HG03571 (cell line): ENCODE measurements around the gene EPS15.
"Not testable (repeated sequence)": the region's sequence is repeated elsewhere in the genome, so short reads cannot be mapped to it uniquely, and the experiment has no call there.

ENCODE experiments used
- ATAC-seq: cut with Tn5 transposase; IDR thresholded peaks from one replicate; pipeline ENCODE4 v1.9.1; 2021; ENCODE audit not compliant: unreplicated experiment

The EPS15 gene

DNA sequence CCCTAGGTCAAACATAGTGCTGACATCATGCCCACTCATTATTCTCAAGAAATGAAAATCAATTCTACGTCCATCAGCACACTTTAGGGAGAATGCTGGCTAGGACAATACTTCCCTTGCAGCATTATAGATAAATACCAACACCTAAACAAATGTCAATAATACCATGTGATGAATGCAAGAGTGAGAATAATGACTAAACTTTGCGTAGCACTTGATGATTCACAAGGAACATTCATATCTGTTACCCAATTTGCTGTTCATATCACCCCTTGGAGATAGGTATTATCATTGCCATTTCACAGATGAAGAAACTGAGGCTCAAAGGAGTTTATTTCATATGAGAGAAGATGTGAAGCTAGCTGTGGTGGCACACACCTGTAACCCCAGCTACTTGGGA, 24.8 kb upstream of the EPS15 start:
- ATAC-seq = no peak

DNA sequence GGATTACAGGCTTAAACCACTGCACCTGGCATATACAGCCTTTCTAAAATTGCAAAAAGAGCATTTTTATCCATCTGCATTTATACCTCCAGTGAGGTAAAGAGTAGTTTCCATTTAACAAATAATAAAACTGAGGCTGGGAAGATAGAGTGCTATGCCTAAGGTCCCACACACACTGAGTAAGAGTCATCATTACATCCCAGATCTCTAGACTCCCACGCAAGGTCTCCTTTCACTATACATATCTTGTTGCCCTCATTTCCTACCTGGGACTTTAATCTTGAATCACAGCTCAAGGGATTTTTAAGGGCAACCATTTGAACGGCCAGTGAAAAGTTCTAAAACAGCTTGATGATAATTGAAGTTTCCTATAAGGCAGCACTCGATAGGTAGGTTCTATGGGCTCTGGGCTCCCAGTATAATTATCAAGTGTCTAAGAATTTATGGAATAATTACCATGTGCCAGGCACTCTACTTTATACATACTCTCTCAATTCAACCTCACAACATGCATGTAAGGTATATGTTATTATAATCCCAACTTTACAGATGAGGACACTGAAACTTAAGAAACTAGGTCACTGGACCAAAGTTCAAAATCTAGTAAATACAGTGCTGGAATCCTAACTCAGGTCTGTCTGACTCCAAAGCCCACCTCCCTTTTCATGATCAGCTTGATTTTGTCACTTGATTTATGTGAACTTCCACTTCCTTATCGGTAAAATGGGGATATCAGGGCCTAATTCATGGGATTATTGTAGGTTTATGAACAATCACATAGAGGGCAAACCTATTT, 23.3 kb upstream of the EPS15 start:
- no peak for ATAC-seq

DNA sequence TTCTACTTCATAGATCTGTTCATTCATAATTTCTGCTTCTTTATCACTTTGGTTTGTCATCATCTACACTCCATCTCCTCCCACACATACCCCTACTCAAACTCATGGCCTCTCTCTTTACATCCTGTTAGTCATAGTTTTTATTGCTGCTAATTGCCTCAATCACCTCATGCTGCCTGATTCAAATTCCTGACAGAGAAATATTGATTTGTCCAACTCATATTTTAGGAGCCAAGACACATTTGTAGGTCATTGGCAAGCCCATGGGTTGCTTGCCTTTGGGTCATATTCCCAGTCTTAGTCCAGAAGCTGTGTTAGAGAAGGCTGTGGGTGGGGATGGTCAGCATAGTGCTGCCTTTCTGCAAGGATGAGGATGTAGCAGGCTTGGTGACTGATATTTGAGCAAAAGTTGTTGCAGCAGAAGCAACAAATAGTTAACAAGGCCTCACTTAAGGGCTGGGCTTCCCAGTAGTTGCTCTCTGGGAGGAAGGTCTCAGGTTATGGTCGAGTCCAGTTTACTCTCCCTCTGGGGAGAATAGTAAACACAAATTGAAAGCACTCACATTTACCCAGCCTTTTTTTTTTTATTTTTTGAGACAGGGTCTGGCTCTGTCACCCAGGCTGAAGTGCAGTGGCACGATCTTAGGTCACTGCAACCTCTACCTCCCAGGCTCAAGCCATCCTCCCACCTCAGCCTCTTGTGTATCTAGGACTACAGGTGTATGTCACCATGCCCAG, 22.4 kb upstream of the EPS15 start:
- no peak for ATAC-seq

DNA sequence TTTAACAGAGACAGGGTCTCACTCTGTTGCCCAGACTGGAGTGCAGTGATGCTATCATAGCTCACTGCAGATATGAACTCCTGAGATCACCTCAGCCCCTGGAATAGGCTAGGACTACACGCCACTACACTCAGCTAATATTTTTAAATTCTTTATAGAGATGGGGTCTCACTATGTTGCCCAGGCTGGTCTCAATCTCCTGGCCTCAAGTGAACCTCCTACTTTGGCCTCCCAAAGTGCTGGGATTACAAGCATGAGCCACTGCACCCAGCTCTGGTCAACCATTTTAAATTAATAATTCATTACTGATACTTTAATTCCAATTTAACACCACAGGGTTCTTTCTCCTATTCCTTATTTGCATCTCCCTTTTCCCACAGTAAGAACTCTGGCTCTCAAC, 18.5 kb upstream of the EPS15 start:
- ATAC-seq = no peak

DNA sequence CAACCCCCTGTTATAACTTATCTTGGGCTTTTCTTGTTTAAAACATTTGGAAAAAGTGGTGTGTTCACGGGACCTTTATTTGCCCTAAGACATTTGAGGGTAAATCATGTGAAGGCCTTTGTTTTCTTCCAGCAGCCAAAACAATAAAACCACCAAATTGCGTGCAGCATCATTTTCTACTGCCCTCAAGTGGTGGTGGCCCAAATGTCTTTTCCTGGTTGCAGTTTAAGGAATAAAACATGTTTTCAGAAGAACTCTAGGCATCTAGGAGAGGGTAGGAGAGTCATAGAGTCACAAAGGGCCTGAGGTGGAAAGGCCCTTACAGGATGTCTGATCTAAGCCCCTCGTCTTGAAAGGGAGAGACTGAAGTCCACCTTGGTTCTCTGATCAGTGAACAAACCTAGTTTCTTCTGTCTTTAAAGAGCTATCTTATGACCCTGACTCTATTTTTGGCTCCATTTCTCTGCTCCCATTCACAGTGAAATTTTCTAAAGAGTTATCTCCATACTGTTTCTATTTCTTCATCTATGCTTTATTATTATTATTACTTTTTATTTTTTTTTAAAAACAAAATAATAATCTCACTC, 16.0 kb upstream of the EPS15 start:
- peak; percentile 47 for ATAC-seq

DNA sequence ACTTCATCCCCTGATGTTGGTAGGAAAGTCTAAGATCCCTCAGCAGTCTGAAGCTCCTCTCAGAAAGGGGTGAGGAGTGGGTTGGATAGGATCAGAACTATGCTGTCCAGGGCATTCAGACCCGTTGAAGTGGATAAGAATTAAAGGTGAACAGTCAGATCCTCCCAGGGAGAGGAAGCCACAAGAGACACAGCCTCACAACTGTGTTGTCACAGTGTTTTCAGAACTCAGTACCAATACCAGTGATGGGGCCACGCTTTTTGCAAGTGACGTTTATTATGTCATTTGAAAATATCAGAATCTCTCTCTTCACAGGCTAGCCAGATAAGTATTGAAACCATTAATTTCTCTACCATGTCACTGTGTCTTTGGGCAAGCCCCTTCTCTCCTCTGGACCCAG, 15.4 kb upstream of the EPS15 start:
- ATAC-seq = no peak

DNA sequence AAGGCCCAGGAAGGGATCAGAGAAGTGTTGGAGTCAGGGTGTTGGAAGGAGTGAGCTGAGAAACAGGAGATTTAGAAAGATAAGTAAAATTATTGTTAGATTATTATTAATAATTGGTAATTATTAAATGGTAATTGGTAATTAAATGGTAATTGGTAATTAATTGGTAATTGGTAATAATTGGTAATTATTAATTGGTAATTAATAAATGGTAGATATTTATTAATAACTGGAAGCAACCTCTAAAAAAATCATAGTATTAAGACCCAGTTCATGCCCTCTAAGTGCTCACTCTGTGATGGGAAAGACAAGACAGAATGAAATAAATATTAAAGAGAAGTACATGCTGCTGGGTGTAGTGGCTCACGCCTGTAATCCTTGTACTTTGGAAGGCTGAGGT, 13.8 kb upstream of the EPS15 start:
- no peak for ATAC-seq

DNA sequence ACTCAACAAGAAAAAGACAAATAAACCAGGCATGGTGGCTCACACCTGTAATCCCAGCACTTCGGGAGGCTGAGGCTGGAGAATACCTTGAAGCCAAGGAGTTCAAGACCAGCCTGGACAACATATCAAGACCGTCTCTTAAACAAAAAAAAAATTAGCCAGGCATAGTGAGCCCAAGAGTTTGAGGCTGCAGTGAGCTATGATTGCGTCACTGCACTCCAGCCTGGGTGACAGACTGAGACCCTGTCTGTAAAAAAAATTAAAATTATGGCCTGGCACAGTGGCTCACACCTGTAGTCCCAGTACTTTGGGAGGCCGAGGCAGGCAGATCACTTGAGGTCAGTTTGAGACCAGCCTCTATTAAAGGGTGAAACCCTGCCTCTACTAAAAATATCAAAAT, 11.4 kb upstream of the EPS15 start:
- not testable (repeated sequence) for ATAC-seq

DNA sequence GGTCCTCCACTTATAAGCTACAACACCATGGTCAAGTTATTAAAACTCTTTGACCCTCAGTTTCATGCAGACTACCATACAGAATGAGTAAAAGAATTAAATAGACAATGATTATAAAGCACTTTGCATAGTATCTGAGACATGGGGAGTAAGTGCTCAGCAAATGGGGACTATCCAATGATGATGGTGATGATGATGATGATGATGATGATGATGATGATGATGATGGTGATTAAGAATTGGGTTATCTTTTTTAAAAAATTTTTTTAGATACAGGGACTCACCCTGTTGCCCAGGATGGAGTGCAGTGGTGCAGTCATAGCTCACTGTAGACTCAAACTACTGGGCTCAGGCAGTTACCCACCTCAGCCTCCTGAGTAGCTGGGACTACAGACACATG, 8.1 kb upstream of the EPS15 start:
- ATAC-seq = no peak

DNA sequence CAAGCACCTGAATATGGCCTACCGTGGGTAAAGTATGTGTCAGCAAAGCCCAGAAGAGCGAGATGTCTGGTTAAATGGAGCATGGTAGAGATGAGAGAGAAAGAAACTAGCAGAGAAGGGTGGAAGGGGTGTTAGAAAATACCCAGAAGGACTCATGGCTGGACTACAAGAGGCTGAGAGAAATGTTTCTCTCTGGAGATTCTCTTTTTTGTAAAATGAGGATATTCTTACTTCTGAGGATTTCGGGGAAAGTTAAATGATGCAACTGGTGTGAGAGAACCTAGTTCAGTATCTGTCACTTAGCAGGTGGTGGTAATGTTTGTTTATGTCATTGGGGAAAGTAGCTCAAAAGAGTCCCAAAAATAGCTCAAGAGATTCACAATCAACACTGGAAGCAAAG, 7.2 kb upstream of the EPS15 start:
- no peak for ATAC-seq

DNA sequence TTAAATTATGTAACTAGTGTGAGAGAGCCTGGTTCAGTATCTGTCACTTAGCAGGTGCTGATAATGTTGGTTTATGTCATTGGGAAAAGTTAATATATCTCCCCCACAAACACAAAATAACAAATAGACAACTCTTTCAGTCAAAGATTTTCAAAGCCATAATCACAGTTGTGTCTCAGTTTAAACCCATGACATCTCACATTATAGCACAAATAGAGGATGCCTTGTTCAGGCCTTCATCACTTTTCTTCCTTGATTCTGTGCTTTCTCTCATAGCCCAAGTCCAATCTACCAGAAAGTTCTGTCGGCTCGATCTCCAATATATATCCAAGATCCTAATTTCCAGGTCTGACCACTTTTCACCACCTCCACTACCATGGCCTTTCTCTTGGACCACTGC, 6.2 kb upstream of the EPS15 start:
- no peak for ATAC-seq

DNA sequence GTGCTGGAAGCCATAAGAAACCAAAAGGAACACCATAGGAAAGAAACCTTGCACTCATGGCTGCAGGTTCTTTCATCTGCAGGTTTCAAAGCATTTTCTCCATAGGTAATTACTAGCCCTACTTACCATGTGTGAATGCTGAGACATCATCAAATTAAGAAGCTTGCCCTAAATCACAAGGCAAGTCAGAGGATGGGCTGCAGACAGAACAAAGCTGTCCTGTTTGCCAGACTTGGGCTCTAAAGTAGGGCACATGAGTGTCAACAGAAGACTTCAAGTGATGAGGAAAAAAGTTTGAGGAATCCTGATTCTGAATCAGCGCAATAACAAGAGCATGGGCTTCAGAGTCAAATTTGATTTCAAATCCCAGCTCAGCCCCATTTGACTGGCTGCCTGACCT, 5.8 kb upstream of the EPS15 start:
- no peak for ATAC-seq

DNA sequence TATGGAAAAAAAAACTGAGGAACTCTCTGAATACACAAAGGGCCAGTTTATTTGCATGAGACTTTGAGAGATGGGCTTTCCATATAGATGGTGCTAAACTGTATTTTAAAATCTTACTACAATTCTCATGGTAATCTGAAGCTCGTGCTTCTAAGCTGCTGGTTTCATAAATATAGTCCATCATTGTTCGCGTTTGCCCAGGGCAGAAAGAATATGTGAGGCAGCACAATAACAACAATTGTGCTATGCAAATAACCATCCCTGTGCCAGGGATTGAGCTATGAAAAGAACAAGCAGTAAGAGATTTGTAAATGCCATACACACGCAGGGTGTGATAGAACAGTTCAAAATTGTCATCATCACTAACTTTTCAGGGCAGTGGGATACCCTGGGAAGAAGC, 4.9 kb upstream of the EPS15 start:
- ATAC-seq = no peak

DNA sequence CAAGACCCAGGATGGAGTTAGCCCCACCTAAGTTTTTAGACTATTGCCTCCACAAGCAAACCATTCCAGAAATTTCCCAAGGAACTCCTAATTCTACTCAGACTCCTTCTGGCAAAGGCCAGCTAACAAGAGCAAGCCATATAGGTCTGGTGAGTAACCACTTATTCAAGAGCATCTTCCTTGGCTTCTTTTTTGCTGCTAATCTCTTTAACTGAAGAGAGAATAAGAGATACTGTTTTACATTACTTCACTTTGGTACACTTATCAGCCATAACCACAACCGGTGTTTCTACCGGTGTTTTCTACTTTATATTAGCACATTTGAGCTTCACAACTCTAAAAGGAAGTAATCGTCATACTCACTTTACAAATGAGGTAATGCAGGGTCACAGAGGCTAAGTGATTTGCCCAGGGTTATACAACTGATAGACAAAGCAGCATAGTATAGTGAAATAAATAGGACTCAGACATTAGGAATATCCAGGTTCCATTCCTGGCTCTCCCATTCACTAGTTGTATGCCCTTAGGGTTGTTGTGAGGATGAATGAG, 1.7 kb upstream of the EPS15 start:
- ATAC-seq = no peak

DNA sequence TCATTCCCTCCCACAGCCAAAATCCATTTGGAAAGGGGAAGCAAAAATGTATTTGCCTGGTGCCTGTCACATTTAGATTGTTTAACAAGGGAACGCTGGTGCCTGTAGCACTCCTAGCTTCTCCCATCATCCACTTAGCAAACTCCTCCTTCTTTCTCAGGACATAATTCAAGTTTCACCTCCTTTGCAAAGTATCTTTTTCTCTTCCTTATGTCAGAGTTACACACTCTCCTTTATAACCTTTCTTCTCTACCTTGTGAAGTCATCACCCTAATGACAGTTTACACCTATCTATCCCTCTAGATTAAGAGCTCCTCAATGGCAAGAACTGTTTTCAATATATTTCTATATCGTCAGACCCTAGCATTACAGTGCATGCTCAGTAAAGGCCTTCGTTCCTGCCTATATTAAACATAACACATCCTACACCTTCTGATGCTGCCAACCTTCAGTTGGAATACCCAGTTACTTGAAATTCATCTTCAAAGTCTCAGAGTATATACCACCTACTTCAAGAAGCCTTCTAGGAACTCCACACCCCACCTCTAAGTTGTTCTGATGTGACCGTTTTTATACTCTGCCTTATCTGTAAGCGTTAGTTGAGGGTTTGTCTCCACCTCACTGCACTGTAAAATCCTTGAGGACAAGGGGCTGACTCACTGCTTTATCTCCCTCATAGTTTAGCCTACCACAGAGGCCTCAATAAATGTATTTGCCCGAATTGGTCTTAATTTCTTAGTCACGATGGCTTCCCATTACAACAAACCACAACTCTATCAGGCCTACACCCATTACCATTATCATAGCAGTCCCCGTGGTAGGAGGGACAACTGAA, 1.0 kb upstream of the EPS15 start:
- ATAC-seq = no peak

DNA sequence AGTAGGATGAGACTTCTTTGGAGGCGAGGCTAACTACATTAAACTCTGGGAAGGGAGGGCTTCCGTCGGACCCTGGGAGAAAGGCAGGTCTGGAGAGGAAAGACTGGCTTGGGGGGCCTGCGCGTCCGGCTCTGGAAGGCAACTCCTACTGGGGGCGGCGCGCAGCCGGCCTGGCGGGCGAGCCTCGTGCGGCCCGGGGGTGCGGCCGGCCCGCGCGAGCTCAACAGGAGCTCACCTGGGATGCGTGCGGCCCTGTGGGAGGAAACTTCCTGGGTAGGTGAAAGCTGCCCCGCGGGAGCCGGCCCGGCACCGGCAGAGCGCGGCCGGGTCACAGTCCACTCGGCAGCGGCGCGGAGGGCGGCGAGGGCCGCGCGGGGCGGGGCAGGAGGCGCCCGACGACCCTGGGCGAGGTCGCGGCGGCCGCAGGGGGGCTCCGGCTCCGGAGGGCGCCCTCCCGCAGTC, 449 bp downstream of the EPS15 start:
- ATAC-seq = peak; percentile 42

DNA sequence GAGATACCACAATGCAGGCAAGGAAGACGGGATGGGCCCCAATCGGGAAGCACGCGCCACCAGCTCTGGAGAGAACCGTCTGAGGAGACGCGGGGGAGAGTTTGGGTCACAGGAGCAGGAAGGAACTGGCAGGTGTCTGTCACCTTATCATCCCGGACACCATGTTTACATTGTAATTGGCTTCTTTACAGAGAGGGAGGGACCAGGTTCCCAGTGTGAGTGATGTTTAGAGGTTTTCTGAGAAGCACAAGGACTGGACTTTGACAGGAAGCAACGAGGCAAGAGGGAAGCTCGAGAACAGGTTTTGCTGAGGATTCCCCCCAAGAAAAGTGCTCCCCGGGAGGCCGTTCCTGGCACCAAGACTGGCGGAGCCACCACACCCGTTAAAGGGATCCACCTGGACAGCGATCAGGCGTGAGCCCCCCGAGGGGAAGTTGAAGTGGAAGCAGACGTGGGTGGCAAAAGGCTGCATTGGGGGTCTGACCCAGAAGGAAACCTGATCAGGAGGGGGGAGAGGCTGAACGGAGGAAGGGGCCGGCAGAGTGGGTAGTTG, 957 bp downstream of the EPS15 start:
- peak; percentile 27 for ATAC-seq

DNA sequence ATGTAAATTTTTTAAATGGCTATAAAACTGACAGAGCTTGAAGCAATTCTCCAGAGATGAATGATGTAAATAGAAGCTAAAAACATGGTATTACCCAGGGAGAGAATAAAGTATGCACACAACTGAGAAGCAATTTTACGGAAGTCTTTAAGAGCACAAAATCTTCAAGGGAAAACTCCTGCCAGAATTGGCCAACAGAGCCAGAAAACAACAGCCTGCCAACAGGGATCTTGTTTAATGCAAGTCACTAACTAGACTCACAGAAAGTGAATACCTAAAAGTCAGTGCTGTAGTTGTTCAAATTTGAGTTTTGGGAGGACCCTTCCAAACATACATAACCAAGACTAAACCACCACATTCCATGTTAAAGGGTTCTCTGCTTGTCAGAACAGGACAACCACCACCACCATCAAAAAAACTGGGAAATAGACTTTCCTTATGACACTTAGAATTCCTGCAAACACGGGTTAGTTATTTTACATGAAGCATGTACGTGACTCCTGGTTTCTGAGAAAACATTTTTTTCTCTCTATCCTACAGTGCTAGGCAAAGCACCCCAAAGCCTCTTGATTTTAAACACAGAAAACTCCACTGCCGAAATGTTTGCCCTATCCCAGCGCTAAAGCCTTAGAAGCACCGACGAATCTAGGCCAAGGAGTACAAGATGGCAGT, 1.6 kb downstream of the EPS15 start:
- ATAC-seq = no peak

DNA sequence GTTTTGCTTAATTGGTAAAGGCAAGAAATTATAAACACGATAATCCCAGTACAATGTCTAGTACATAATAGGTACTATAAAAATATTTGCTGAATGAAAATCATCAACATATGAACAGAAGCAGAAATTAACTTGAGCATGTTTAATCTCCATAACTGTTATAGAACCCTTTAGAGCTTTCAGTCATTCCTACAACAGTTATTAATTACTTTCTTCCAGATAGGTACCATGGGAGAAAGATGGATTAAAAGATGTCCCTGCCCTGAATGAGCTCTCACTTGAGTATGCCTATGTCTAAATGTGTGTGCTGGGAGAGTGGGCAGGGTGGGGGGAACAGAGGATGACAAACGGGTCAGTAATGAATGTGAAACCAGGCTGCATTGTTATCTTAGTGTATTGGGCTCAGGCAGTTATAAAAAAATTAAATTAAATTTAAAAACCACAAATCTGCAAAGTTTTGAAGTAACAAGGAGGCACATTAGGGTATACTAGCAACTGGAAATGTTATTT, 2.4 kb downstream of the EPS15 start:
- no peak for ATAC-seq
